Hepatocyte (in vitro differentiated cells): Measurements from ENCODE around the gene EFNB2. TPM values are rescaled to one million over a fixed set of nuclear protein-coding genes. Genes with fewer than 3 reads are reported as not detected.

ENCODE experiments used
- DNase-seq: peaks from one replicate; pipeline ENCODE4 v3.0.0-alpha.2; 2016; ENCODE audit warnings: low spot score
- H2AFZ ChIP-seq: fragments of 200-600 bp; sonication (generic); 2 replicates; pipeline ENCODE4 v1.6.0; 2016; ENCODE audit warnings: antibody characterized with exemption, mild to moderate bottlenecking
- H3K27ac ChIP-seq: fragments of 200-600 bp; sonication (generic); 2 replicates; pipeline ENCODE4 v1.5.1; 2016; ENCODE audit warnings: mild to moderate bottlenecking
- H3K27me3 ChIP-seq: fragments of 200-600 bp; sonication (generic); 2 replicates; pipeline ENCODE4 v1.6.1; 2016
- H3K36me3 ChIP-seq: fragments of 200-600 bp; sonication (generic); replicated peaks from 2 replicates; pipeline ENCODE4 v1.5.1; 2016; ENCODE audit warnings: low read depth; ENCODE audit not compliant: insufficient read depth
- H3K4me1 ChIP-seq: fragments of 200-600 bp; sonication (generic); 2 replicates; pipeline ENCODE4 v1.5.1; 2016; ENCODE audit warnings: mild to moderate bottlenecking, moderate library complexity; ENCODE audit not compliant: insufficient read depth
- H3K4me2 ChIP-seq: fragments of 200-600 bp; sonication (generic); 2 replicates; pipeline ENCODE4 v1.6.0; 2016
- H3K4me3 ChIP-seq: fragments of 200-600 bp; sonication (generic); 2 replicates; pipeline ENCODE4 v1.5.1; 2016; ENCODE audit warnings: mild to moderate bottlenecking
- H3K79me2 ChIP-seq: fragments of 200-600 bp; sonication (generic); 2 replicates; pipeline ENCODE4 v1.6.0; 2017; ENCODE audit warnings: mild to moderate bottlenecking
- H3K9me2 ChIP-seq: fragments of 200-600 bp; sonication (generic); replicated peaks from 2 replicates; pipeline ENCODE4 v1.6.0; 2017; ENCODE audit warnings: mild to moderate bottlenecking; ENCODE audit not compliant: insufficient read depth
- H3K9me3 ChIP-seq: fragments of 200-600 bp; sonication (generic); 2 replicates; pipeline ENCODE4 v1.5.1; 2016; ENCODE audit warnings: low read depth, mild to moderate bottlenecking
- H4K20me1 ChIP-seq: fragments of 200-600 bp; sonication (generic); 2 replicates; pipeline ENCODE4 v1.6.0; 2016; ENCODE audit warnings: mild to moderate bottlenecking; ENCODE audit not compliant: insufficient read depth, poor library complexity, severe bottlenecking
- CTCF ChIP-seq: fragments of 200-600 bp; sonication (generic); IDR thresholded peaks from 2 replicates; pipeline ENCODE4 v1.5.1; 2016; ENCODE audit warnings: antibody characterized with exemption, mild to moderate bottlenecking; ENCODE audit not compliant: poor library complexity
- EZH2 ChIP-seq: fragments of 200-600 bp; sonication (generic); IDR thresholded peaks from 2 replicates; pipeline ENCODE4 v1.6.1; 2016; ENCODE audit warnings: antibody characterized with exemption, mild to moderate bottlenecking, borderline replicate concordance
- EZH2phosphoT487 ChIP-seq: fragments of 200-600 bp; sonication (generic); IDR thresholded peaks from one replicate; pipeline ENCODE4 v1.6.1; 2018; ENCODE audit warnings: antibody characterized with exemption, mild to moderate bottlenecking, low read depth, moderate library complexity; ENCODE audit not compliant: unreplicated experiment, severe bottlenecking
- WGBS: methylation state at CpG from one replicate; pipeline ENCODE4 v1.1.6; 2016; ENCODE audit warnings: low lambda C conversion rate; ENCODE audit errors: missing lambda C conversion rate; 5-methylcytosine and 5-hydroxymethylcytosine counted together
- polyA plus RNA-seq: library from polyadenylated mRNA; unstranded; fragments of >200 nt; fragmentation: Nextera tagmentation; extraction: Ambion mirVana; gene quantifications from 2 replicates; pipeline ENCODE4 v1.2.1, GENCODE V29; 2016
- total RNA-seq: library from RNA; depleted of rRNA; stranded (reverse); fragments of >200 nt; gene quantifications from 2 replicates; pipeline ENCODE4 v1.2.3, GENCODE V29; 2014

EFNB2 gene
- total and polyA plus RNA-seq, 2 experiments from 2014 or later: 62.4 to 63.3 TPM

GRCh38 chr13:106517109-106517847 lies 18.2 kb downstream of the EFNB2 start:
- Histone ChIP-seq H2AFZ (no peak overlapping the region), H3K79me2 (peaks cover 99% of the 10 kb centered on the region)
- TF ChIP-seq EZH2 (no peak), CTCF (no peak), EZH2phosphoT487 (no peak)

GRCh38 chr13:106515635-106516254 lies 19.7 kb downstream of the EFNB2 start:
- Histone ChIP-seq H3K79me2 (peaks cover 99% of the 10 kb centered on the region), H3K4me3 (no peak overlapping the region), H3K4me1 (peaks cover 44% of the 10 kb centered on the region), H4K20me1 (peaks cover 24% of the 10 kb centered on the region), H3K9me2 (no peaks in the 10 kb centered on the region), H2AFZ (no peak overlapping the region), H3K27me3 (no peaks in the 10 kb centered on the region), H3K27ac (peak overlapping the region; percentile 13), H3K4me2 (no peak overlapping the region), H3K36me3 (no peaks in the 10 kb centered on the region), H3K9me3 (no peaks in the 10 kb centered on the region)
- DNase-seq: no peak
- no peak for TF ChIP-seq CTCF
- TF ChIP-seq EZH2phosphoT487: no peak
- TF ChIP-seq EZH2: no peak
- 79% methylated on average over 5 of the region's 5 CpGs for WGBS

More at GRCh38 chr13:106517109-106517847, 18.2 kb downstream of the EFNB2 start:
- 75% methylated on average over 4 of the region's 4 CpGs for WGBS
- H3K9me3 ChIP-seq: no peaks in the 10 kb centered on the region
- peaks cover 24% of the 10 kb centered on the region for H4K20me1 ChIP-seq
- peak overlapping the region; percentile 19 for H3K27ac ChIP-seq
- H3K4me2 ChIP-seq: no peak overlapping the region
- no peaks in the 10 kb centered on the region for H3K27me3 ChIP-seq
- no peaks in the 10 kb centered on the region for H3K9me2 ChIP-seq
- no peak overlapping the region for H3K4me3 ChIP-seq
- no peaks in the 10 kb centered on the region for H3K36me3 ChIP-seq
- H3K4me1 ChIP-seq: peaks cover 57% of the 10 kb centered on the region
- no peak for DNase-seq

DNA sequence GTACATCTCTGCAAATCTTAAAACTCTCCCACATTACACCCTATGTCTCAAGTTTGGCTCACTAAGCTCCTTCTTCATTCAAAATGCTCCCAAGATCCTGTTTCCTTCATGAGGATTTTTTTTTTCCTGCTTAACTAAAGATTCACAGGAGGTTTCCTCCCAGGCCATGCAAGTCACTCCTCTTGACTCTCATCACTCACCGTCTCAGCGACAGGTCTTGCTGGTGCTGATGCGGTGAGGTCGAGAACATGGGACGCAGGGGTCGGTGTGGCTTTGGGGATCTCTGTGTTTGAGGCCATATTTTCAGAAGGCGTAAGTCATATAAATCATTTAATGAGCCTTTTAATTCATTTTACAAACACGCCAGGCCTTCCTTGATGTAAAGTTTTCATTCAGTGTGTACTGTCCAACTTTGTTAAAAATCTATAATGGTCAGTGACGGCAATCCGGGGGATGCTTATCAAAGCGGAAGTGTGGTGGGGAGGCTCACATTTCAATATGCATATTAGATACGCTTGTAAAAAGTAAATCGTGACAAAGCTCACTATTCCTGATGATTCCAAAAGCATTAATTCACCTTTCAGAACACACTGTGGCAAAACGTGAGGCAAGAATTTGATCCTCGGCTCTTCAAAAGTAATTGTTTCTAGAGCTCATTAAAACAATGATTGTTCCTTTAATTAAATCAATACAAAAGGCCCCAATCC lies 20.4 kb downstream of the EFNB2 start:
- peaks cover 100% of the 10 kb centered on the region for H3K79me2 ChIP-seq
- no peaks in the 10 kb centered on the region for H3K9me2 ChIP-seq

More for the DNA sequence above, 20.4 kb downstream of the EFNB2 start:
- no peak for DNase-seq
- H3K9me3 ChIP-seq: no peaks in the 10 kb centered on the region
- H3K4me1 ChIP-seq: peaks cover 40% of the 10 kb centered on the region
- H3K4me2 ChIP-seq: no peak overlapping the region
- H3K27me3 ChIP-seq: no peaks in the 10 kb centered on the region
- no peaks in the 10 kb centered on the region for H3K36me3 ChIP-seq
- 87% methylated on average over 15 of the region's 15 CpGs for WGBS
- no peak overlapping the region for H3K4me3 ChIP-seq
- H2AFZ ChIP-seq: no peak overlapping the region
- peak overlapping the region; percentile 20 for H3K27ac ChIP-seq
- peaks cover 24% of the 10 kb centered on the region for H4K20me1 ChIP-seq
- TF ChIP-seq CTCF (no peak), EZH2 (no peak), EZH2phosphoT487 (no peak)
